Activated B cell treated with CpG ODN at 0.5 μM for 24 hours (primary cell): ENCODE results near the gene SHISA8. TPM values are rescaled to one million over a fixed set of nuclear protein-coding genes. Genes with fewer than 3 reads are reported as not detected.
A peak's percentile ranks its signal among the peaks of the same experiment; 100 is the strongest.

Experiments
- ATAC-seq: fragments of 200-7000 bp; cut with Tn5 transposase; one replicate; pipeline ENCODE4 v1.10.0; 2021; ENCODE audit warnings: low read depth, mild to moderate bottlenecking, moderate library complexity
- CTCF ChIA-PET: fragments of 350-600 bp; sonication (Branson Sonifier 250); formaldehyde crosslinking; loops from one replicate; lab custom pipeline; 2021; ENCODE audit warnings: antibody characterized with exemption; lab: Charles Lee
- POLR2A ChIA-PET: fragments of 350-600 bp; sonication (Branson Sonifier 250); formaldehyde crosslinking; loops from one replicate; lab custom pipeline; 2021; ENCODE audit warnings: antibody characterized with exemption; lab: Charles Lee
- DNase-seq: peaks from one replicate; pipeline ENCODE4 v3.0.0; 2022
- H3K27ac Mint-ChIP-seq: one replicate; pipeline ENCODE4 v1.8.0; 2020; ENCODE audit warnings: mixed read lengths
- H3K27me3 Mint-ChIP-seq: one replicate; pipeline ENCODE4 v1.8.0; 2021; ENCODE audit warnings: mixed read lengths
- H3K36me3 Mint-ChIP-seq: one replicate; pipeline ENCODE4 v1.8.0; 2021; ENCODE audit warnings: low read depth, mixed read lengths
- H3K4me1 Mint-ChIP-seq: one replicate; pipeline ENCODE4 v1.8.0; 2021; ENCODE audit warnings: mixed read lengths
- H3K4me3 Mint-ChIP-seq: one replicate; pipeline ENCODE4 v1.8.0; 2020; ENCODE audit warnings: mild to moderate bottlenecking, mixed read lengths
- H3K9me3 Mint-ChIP-seq: one replicate; pipeline ENCODE4 v1.8.0; 2020; ENCODE audit warnings: mixed read lengths
- CTCF ChIP-seq: fragments of 200-600 bp; IDR thresholded peaks from one replicate; pipeline ENCODE4 v1.8.0; 2022; ENCODE audit warnings: antibody characterized with exemption, mild to moderate bottlenecking
- intact Hi-C: fragments of 100-400 bp; cut with micrococcal nuclease; formaldehyde crosslinking; loops from one replicate; pipeline ENCODE4 v1.15.1; 2024
- total RNA-seq: library from RNA; stranded (reverse); gene quantifications from 2 replicates; pipeline ENCODE4 v1.2.3, GENCODE V29; 2022

The SHISA8 gene
- total RNA-seq, 1 donor from 2014 or later = 12.6 TPM

- no peaks in the 10 kb centered on the region for H3K9me3 Mint-ChIP-seq
- no peaks in the 10 kb centered on the region for H3K27me3 Mint-ChIP-seq
- TF ChIP-seq CTCF = no peak
- intact Hi-C loops = loop anchor here (2.0 kb wide), 1 partner anchor 21 kb away; no protein-coding TSS in a partner anchor
- peaks cover 35% of the 10 kb centered on the region for H3K4me1 Mint-ChIP-seq
- H3K4me3 Mint-ChIP-seq = no peak overlapping the region
- ATAC-seq (no peak), DNase-seq (no peak)
- ChIA-PET POLR2A (interaction anchor here (1.0 kb wide), 1 partner anchor 28 kb away, joined by 3 read pairs; no protein-coding TSS in a partner anchor), CTCF (no interaction called here)
- peak overlapping the region; percentile 41 for H3K27ac Mint-ChIP-seq
- H3K36me3 Mint-ChIP-seq = peaks cover 88% of the 10 kb centered on the region
Measured at GRCh38 chr22:41891407-41891806, 23.5 kb downstream of the SHISA8 start.

- Mint-ChIP-seq H3K36me3 (peaks cover 90% of the 10 kb centered on the region), H3K4me3 (peak overlapping the region; percentile 4), H3K9me3 (no peaks in the 10 kb centered on the region), H3K27ac (peak overlapping the region; percentile 74), H3K4me1 (peaks cover 59% of the 10 kb centered on the region), H3K27me3 (no peaks in the 10 kb centered on the region)
- intact Hi-C loops = loop anchor here (2.0 kb wide), 3 partner anchors 16 to 52 kb away; no protein-coding TSS in a partner anchor
- peak; percentile 28 for ATAC-seq
- DNase-seq = no peak
- ChIA-PET CTCF (interaction anchor here (1.2 kb wide), 1 partner anchor 26 kb away, joined by 5 read pairs; no protein-coding TSS in a partner anchor), POLR2A (interaction anchor here (0.7 to 1.5 kb wide), 8 partner anchors 21 to 88 kb away, joined by 3 to 8 read pairs (median 4); partner anchors contain the start of genes CCDC134, CENPM and SREBF2)
- no peak for TF ChIP-seq CTCF
Measured at GRCh38 chr22:41888627-41889200, 26.2 kb downstream of the SHISA8 start.

GRCh38 chr22:41885516-41885915 is 29.4 kb downstream of the SHISA8 start:
- peak overlapping the region; percentile 41 for H3K27ac Mint-ChIP-seq
- no peaks in the 10 kb centered on the region for H3K9me3 Mint-ChIP-seq
- no peaks in the 10 kb centered on the region for H3K27me3 Mint-ChIP-seq
- H3K4me1 Mint-ChIP-seq = peaks cover 80% of the 10 kb centered on the region
- intact Hi-C loops = loop anchor here (2.0 kb wide), 1 partner anchor 53 kb away; the partner anchor contains the start of gene SREBF2
- no peak overlapping the region for H3K4me3 Mint-ChIP-seq
- POLR2A ChIA-PET = interaction anchor here (0.6 to 3.7 kb wide), 4 partner anchors 14 to 53 kb away, joined by 3 to 19 read pairs (median 5); partner anchors contain the start of gene SREBF2
- ATAC-seq = no peak
- H3K36me3 Mint-ChIP-seq = peaks cover 96% of the 10 kb centered on the region
- TF ChIP-seq CTCF = no peak
- CTCF ChIA-PET = interaction anchor here (1.1 kb wide), 1 partner anchor 188 kb away, joined by 3 read pairs; no protein-coding TSS in a partner anchor
- DNase-seq = no peak

GRCh38 chr22:41885116-41885515 is 29.8 kb downstream of the SHISA8 start:
- ChIA-PET POLR2A (interaction anchor here (1.3 to 3.7 kb wide), 3 partner anchors 13 to 53 kb away, joined by 3 to 19 read pairs (median 4); partner anchors contain the start of gene SREBF2), CTCF (interaction anchor here (1.1 kb wide), 1 partner anchor 188 kb away, joined by 3 read pairs; no protein-coding TSS in a partner anchor)
- TF ChIP-seq CTCF = no peak
- intact Hi-C loops = loop anchor here (2.0 kb wide), 1 partner anchor 52 kb away; the partner anchor contains the start of gene SREBF2
- Mint-ChIP-seq H3K36me3 (peaks cover 97% of the 10 kb centered on the region), H3K9me3 (no peaks in the 10 kb centered on the region), H3K27ac (peak overlapping the region; percentile 41), H3K27me3 (no peaks in the 10 kb centered on the region), H3K4me3 (no peak overlapping the region), H3K4me1 (peaks cover 78% of the 10 kb centered on the region)
- ATAC-seq (no peak), DNase-seq (no peak)

- TF ChIP-seq CTCF = no peak
Measured at GRCh38 chr22:41883400-41883799, 31.5 kb downstream of the SHISA8 start.

More at GRCh38 chr22:41883400-41883799, 31.5 kb downstream of the SHISA8 start:
- Mint-ChIP-seq H3K27me3 (no peaks in the 10 kb centered on the region), H3K4me3 (no peak overlapping the region), H3K36me3 (peaks cover 97% of the 10 kb centered on the region), H3K27ac (peak overlapping the region; percentile 63), H3K4me1 (peaks cover 63% of the 10 kb centered on the region), H3K9me3 (no peaks in the 10 kb centered on the region)
- ChIA-PET POLR2A (interaction anchor here (1.0 to 3.7 kb wide), 6 partner anchors 21 to 57 kb away, joined by 3 to 19 read pairs (median 6); partner anchors contain the start of genes SREBF2 and TNFRSF13C), CTCF (interaction anchor here (1.0 to 1.5 kb wide), 2 partner anchors 57 to 186 kb away, joined by 3 to 4 read pairs; no protein-coding TSS in a partner anchor)
- no peak for DNase-seq
- intact Hi-C loops = no loop called here
- no peak for ATAC-seq
